Right lung (tissue), 10 donors: ENCODE data around the gene EMC1. TPM values are rescaled to one million over a fixed set of nuclear protein-coding genes. Genes with fewer than 3 reads are reported as not detected.
A peak's percentile ranks its signal among the peaks of the same experiment; 100 is the strongest.
"Not testable (repeated sequence)": the region's sequence is repeated elsewhere in the genome, so short reads cannot be mapped to it uniquely, and the experiment has no call there.

Experiments used
- DNase-seq, 2 donors: peaks; one replicate each; pipeline ENCODE4 v3.0.0-alpha.2; 2013
- long read RNA-seq, 8 donors: transcript quantifications; one replicate each; lab custom pipeline, GENCODE V29; 2026
- polyA plus RNA-seq, 5 donors: library from polyadenylated mRNA; unstranded; fragments of 120-200 nt; gene quantifications; one replicate each; pipeline versions ENCODE4 v1.2.1 to v1.2.3, GENCODE V29; 2013; ENCODE audit warnings: inconsistent platforms in 1 of 5, low replicate concordance in 1 of 5; ENCODE audit not compliant: insufficient read length in 5 of 5, insufficient read depth in 1 of 5

Gene EMC1
- polyA plus RNA-seq = 10 to 100 TPM; 38.6 to 52.2 (median 50.6) TPM
- long read RNA-seq, donor 1, full-length matches to known transcripts = 10 of 37 reads
- long read RNA-seq, donor 1, partial matches to known transcripts = 11 of 37 reads
- long read RNA-seq, donor 1, other reads (novel, unspliced or antisense) = 16 of 37 reads
- long read RNA-seq, donor 2, full-length matches to known transcripts = 2 of 2 reads
- long read RNA-seq, donor 2, partial matches to known transcripts = 0 of 2 reads
- long read RNA-seq, donor 2, other reads (novel, unspliced or antisense) = 0 of 2 reads
- long read RNA-seq, donor 3, full-length matches to known transcripts = 3 of 9 reads
- long read RNA-seq, donor 3, partial matches to known transcripts = 0 of 9 reads
- long read RNA-seq, donor 3, other reads (novel, unspliced or antisense) = 6 of 9 reads
- long read RNA-seq, donor 4, full-length matches to known transcripts = 4 of 4 reads
- long read RNA-seq, donor 4, partial matches to known transcripts = 0 of 4 reads
- long read RNA-seq, donor 4, other reads (novel, unspliced or antisense) = 0 of 4 reads
- long read RNA-seq, donor 5, full-length matches to known transcripts = 4 of 9 reads
- long read RNA-seq, donor 5, partial matches to known transcripts = 5 of 9 reads
- long read RNA-seq, donor 5, other reads (novel, unspliced or antisense) = 0 of 9 reads
- long read RNA-seq, donor 6, full-length matches to known transcripts = 6 of 6 reads
- long read RNA-seq, donor 6, partial matches to known transcripts = 0 of 6 reads
- long read RNA-seq, donor 6, other reads (novel, unspliced or antisense) = 0 of 6 reads
- long read RNA-seq, donor 7, full-length matches to known transcripts = 4 of 18 reads
- long read RNA-seq, donor 7, partial matches to known transcripts = 14 of 18 reads
- long read RNA-seq, donor 7, other reads (novel, unspliced or antisense) = 0 of 18 reads
- long read RNA-seq, donor 8, full-length matches to known transcripts = 3 of 3 reads
- long read RNA-seq, donor 8, partial matches to known transcripts = 0 of 3 reads
- long read RNA-seq, donor 8, other reads (novel, unspliced or antisense) = 0 of 3 reads

DNA sequence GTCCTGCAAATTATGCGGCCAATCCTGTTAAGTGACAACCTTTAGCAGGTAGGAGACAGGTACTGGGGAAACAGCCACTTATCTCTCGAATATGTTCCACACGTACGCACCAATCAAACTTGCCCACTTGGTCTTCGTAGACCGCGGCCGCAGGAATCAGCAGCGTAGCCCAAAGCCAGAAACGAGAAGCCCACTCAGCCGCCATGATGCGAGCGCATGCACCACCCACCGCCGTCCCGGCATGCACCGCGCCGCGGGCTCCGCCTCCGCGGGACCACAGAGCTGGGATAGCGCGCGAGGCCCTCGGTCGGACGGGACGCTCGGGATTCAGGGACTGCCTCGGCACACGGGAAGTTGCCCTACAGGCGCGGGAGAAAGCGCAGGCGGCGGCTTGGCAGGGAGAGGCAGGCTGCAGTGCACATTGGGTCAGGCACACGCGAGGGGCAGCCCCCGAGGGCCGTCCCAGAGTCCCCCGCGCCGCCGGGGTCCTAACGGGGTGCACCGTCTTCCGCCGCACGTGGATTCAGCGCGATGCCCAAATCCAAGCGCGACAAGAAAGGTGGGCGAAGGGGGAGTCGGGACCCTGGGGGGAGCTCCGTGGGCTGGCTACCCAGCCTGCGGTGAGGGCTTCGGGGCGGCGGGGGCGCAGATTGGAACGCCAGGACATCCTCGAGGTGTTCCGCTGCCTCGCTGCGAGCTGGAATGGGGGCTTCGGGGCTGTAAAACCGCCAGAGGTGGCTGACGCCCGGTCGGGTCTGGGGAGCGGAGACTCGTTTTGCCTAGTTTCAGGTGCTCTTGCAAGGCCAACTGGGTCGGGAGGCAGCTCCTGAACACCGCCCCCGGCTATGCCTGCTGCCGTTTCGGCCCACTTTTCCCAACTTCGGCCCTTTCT lies at the start of gene EMC1, which contains the start of gene MRTO4:
TSS of gene EMC1 (minus strand) at position 220 of the 892 bp plus-strand sequence. CDS start at position 205, 15 bp downstream.
TSS of gene MRTO4 (plus strand) at position 501 of the 892 bp plus-strand sequence. CDS start at position 532, 31 bp downstream.
- peak; percentile 83 to 90 for DNase-seq

DNA sequence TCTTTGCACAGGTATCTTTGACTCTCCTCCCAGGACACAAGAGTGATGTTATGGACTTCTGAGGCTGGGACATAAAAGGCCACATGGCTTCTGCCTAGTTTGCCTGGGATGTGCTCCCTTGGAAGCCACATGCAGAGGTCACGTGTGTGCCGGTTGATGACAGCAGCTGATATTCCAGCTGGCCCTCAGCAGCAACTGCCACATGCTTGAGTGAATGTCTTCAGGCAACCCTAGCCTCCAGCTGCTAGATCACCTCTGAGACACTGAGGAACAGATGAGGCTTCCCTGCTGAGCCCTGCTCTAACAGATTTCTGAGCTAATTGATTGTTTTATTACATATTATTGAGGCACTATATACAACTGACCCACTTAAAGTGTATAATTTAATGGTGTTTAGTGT lies 48.9 kb upstream of the EMC1 start:
- no peak for DNase-seq

DNA sequence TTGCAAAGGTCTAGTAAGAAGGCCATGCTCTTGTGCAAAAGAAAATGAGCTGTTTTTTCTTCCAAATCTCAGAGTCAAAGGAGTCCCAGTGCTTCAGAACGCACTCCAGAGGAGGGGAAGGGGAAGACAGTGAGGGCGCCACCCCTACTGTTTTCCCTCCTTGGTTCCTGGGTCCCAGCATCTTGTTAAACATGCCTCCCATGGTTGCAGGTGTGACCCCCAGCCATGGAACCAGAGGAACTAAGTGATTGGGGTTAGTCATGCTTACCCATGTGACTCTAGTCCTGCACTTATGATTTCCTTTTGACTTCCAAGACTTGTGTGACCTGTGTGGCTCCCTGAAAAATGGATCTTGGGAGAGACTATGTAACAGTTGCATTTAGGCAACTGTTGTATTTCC lies 43.3 kb upstream of the EMC1 start:
- DNase-seq = no peak

DNA sequence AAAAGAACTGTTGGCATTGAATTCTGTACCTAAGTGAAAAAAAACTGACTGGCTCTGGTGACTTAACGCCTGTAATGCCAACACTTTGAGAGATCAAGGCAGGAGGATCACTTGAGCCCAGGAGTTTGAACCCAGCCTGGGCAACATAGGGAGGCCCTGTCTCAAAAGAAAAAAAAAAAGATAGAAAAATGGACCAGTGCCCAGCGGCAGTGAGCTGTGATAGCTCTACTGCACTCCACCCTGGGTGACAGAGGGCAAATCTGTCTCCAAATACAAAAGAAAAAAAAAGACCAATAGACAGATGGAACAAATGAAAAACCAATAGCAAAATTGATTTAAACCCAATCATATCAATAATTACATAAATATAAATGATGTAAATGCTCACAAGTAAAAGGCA lies 37.9 kb upstream of the EMC1 start:
- DNase-seq = no peak

DNA sequence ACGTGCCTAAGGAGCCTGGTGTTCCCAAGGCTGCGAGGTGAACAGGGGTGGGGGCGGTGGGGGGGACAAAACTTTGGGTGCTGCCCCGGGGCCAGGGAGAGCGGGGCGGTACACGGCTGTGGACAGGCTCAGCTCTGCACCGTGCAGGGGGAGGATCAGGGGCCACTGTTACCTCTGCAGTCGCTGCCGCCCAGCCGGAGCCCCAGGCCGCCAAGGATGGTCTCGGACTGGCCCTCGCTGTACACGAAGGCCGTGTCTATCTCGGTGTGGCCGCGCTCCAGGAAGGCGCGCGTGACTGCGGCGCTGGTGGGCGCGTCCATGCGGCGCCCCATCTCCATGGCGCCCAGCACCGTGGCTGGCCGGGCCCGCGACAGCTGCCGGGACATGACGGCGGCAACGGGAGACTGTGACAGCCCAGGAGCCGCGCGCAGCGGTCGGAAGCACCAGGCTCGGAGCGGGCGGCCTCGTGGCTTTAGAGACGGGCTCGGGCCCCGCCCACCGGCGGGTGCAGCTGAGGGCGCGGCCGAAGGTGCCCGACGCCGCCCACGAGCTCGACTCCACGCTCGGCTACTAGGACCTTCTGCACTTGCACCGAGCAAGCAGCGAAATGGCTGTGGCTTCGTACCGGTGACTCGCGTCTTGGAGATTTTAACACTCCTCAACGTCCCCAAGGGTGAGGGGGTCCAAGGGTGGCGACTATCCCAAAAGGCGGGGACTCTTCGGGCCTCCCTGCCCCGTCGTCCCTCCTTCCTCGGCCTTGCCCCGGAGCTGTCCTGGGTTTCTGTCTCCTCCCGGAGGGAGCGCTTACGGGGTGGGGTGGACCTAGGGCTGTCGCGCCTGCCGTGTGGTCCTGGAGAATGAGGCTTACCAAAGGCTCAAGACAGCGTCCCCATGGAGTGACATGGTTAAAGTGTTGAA lies 37.3 kb upstream of the EMC1 start, which contains the start of gene AKR7A3:
TSS of gene AKR7A3 (minus strand) at position 447 of the 918 bp plus-strand sequence. CDS start at position 386, 61 bp downstream.
- peak in 1 of 2 donors; percentile 8 for DNase-seq

DNA sequence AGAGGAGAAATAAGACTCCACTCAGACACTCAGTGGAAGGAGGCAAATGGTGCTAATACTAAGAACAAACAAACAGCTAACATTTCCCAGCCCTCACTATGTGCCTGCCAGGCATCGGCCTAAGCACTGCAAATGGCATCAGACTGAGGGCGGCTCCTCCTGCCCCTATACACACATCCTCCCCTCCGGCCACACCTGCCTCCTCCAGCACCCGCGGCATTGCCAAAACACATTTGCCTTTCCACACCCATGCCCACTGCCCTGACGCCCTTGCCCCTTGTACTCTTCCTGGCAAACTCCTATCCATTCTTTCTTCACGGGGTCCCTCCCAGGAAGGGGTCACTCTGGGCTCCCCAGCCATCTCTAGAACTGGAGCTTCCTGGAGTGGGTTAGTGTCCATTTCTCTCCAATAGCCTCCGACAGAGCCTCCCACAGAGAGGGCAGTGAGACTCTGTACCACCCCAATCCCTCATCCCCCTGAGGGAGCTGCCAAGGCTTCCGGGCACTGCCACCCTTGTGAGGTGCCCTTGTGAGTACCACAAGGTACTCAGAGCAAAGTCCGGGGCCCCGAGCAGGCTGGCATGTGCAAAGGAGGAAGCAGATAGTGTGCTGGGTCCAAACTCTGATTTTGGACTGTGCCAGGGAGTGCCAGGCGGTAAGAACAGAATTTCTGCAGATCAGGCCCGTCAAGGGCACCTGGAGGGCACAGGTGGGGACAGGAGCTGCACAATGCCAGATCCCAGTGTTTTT lies 36.3 kb upstream of the EMC1 start:
- no peak for DNase-seq

DNA sequence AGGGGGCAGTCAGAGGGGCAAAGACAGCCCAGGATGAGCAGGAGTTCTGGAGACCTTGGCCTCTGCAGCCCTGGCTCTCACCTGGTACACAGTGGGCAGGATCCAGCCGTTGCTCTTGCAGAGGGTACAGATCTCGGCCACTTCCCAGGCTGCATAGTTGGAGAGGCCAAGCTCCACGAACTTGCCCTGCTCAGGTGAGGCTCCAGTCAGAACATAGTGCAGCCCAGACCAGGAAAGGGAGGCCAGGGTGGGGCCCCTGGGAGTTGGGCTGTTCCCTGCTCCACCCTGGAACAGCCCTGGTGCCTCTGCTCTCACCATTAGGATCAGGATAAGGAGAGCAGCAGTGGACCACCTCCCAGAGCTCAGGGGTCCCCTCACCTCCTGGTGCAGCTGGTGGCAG lies 34.5 kb upstream of the EMC1 start:
- DNase-seq = not testable (repeated sequence)

DNA sequence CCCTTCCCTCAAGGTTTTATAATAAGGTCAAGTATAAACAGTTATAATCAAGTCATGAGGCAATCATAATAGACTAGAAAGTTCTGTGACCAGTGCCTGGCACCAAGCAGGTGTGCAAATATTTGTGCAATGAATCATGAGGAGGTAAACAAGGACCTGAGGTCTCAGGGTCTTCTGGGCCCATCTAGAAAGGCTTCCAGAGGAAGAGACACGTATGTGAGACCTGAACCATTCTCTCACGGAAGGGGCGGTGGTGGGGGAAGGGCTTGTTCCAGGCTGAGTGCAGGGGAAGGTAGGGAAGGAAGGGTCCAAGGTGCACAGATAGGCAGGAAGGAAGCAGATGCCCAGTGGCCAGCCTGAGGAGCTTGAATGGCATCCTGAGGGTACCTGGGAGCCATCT lies 34.0 kb upstream of the EMC1 start:
- DNase-seq = not testable (repeated sequence)

DNA sequence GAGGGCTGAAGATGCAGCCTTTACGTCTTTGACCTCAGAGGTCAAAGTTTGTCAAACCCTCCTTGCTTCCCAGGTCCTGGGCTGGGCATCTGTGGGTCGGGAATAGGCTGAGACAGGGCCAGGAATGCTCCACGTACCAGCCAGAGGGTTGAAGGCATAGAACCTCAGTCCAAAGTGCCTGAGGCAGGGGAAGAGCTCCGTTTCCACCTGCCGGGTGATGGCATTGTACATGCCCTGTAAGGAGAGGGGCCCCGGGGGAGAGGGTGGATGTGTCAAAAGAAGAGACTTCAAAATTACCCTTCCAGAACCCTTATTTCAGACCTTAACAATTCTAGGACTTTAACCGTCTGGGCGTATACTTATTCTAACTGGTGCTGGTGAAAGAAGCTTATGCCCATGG lies 33.6 kb upstream of the EMC1 start:
- no peak for DNase-seq

DNA sequence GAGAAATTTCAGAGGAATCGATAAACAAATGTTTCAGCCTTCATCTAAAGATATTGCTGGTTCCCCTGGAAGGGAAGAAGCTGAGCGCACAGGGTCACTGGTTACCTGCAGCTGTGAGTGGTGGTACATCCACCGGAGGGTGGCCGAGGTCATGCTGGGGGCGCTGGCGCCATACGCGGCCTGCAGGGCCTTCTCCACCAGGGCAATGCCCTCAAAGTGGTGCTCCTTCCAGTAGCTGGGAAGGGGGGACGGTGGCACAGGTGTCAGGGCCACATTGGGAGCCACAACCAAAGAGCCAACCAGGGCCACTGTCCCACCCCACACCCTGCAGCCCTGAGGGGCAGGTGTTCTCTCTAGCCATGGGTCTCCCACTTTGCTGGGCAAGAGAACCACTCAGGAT lies 32.6 kb upstream of the EMC1 start:
- DNase-seq = no peak

DNA sequence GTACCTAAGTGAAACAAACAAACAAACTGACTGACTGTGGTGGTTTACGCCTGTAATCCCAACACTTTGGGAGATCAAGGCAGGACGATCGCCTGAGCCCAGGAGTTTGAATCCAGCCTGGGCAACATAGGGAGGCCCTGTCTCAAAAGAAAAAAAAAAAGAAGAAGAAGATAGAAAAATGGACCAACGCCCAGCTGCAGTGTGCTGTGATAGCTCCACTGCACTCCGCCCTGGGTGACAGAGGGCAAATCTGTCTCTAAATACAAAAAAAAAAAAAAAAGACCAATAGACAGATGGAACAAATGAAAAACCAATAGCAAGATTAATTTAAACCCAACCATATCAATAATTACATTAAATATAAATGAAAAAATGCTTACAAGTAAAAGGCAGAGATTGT lies 23.3 kb upstream of the EMC1 start:
- no peak for DNase-seq

DNA sequence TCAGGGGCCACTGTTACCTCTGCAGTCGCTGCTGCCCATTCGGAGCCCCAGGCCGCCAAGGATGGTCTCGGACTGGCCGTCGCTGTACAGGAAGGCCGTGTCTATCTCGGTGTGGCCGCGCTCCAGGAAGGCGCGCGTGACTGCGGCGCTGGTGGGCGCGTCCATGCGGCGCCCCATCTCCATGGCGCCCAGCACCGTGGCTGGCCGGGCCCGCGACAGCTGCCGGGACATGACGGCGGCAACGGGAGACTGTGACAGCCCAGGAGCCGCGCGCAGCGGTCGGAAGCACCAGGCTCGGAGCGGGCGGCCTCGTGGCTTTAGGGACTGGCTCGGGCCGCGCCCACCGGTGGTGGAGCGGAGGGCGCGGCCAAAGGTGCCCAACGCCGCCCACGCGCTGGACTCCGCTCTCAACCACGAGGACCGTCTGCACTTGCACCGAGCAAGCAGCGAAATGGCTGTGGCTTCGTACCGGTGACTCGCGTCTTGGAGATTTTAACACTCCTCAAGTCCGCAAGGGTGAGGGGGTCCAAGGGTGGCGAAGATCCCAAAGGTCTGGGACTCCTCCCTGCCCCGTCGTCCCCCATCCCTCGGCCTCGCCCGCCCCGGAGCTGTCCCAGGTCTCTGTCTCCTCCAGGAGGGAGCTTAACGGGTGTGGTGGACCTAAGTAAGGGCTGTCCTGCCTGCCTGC lies 22.7 kb upstream of the EMC1 start:
- not testable (repeated sequence) for DNase-seq

DNA sequence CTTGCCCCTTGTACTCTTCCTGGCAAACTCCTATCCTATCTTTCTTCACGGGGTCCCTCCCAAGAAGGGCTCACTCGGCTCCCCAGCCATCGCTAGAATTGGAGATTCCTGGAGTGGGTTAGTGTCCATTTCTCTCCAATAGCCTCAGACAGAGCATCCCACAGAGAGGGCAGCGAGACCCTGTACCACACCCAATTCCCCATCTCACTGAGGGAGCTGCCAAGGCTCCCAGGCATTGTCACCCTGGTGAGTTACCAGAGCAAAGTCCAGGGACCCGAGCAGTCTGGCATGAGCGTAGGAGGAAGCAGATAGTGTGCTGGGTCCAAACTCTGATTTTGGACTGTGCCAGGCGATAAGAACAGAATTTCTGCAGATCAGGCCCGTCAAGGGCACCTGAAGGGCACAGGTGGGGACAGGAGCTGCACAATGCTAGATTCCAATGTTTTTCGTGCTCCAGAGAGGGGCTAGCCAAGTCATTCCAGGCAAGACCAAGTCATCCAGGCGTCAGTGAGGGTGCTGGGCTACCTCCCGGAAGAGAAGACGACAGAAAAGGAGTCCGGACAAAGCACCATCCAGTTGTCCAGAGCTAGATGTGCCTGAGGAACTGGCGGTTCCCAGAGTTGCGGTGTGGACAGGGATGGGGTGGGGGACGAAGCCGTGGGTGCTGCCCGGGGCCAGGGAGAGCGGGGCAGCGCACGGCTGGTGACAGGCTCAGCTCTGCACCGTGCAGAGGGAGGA lies 22.0 kb upstream of the EMC1 start:
- DNase-seq = no peak

DNA sequence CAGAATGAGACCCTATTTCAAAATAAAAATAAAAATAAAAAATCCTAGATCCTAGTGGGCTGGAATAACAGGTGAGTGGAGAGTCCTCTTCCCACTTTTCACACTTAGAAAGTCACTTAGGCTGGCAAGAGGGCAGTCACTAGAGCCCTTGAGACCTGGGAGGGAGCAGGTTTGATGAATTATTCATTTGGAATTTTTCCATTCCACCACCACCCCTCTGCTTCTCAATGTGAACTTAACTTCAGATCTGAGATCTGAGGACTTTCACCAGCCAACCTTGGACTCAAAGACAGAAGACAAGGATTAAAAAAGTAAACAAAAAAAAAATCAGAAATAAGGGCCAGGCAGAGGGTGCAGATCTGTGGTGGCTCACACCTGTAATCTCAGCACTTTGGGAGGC lies 20.7 kb upstream of the EMC1 start:
- DNase-seq = no peak

DNA sequence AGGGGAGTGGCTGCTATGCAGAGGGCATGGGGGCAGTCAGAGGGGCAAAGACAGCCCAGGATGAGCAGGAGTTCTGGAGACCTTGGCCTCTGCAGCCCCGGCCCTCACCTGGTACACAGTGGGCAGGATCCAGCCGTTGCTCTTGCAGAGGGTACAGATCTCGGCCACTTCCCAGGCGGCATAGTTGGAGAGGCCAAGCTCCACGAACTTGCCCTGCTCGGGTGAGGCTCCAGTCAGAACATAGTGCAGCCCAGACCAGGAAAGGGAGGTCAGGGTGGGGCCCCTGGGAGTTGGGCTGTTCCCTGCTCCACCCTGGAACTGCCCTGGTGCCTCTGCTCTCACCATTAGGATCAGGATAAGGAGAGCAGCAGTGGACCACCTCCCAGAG lies 19.0 kb upstream of the EMC1 start:
- DNase-seq = not testable (repeated sequence)

DNA sequence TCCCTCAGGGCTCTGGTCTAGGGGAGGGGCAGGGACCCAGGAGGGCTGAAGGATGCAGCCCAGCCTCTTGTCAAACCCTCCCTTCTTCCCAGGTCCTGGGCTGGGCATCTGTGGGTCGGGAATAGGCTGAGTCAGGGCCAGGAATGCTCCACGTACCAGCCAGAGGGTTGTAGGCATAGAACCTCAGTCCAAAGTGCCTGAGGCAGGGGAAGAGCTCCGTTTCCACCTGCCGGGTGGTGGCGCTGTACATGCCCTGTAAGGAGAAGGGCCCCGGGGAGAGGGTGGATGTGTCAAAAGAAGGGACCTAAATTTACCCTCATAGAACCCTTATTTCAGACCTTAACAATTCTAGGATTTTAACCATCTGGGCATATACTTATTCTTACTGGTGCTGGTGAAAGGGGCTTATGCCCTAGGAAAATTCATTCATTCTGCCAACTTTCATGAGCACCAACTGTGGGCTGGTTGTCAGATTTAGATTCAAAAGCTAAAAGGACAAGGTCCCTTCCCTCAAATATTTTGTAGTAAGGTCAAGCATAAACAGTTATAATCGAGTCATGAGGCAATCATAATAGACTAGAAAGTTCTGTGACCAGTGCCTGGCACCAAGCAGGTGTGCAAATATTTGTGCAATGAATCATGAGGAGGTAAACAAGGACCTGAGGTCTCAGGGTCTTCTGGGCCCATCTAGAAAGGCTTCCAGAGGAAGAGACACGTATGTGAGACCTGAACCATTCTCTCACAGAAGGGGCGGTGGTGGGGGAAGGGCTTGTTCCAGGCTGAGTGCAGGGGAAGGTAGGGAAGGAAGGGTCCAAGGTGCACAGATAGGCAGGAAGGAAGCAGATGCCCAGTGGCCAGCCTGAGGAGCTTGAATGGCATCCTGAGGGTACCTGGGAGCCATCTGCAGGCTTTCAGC lies 18.4 kb upstream of the EMC1 start:
- not testable (repeated sequence) for DNase-seq

DNA sequence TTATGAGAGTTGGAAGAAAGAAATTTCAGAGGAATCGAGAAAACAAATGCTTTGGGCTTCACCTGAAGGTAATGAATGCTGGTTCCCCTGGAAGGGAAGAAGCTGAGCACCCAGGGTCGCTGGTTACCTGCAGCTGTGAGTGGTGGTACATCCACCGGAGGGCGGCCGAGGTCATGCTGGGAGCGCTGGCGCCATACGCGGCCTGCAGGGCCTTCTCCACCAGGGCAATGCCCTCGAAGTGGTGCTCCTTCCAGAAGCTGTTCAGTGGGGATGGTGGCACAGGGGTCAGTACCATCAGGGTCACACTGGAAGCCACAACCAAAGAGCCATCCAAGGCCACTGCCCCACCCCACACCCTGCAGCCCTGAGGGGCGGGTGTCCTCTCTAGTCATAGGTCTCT lies 17.1 kb upstream of the EMC1 start:
- no peak for DNase-seq
